Measurements from ENCODE around the gene EIF2B5.
"Not testable (repeated sequence)": the region's sequence is repeated elsewhere in the genome, so short reads cannot be mapped to it uniquely, and the experiment has no call there.

Gene EIF2B5

GRCh38 chr3:184135149-184135910, at the start of gene EIF2B5:
EIF2B5 (plus strand) TSS chr3:184135358; CDS start chr3:184135386, 28 bp downstream.
- DNase-seq (ENCODE audit: low spot score): peak; percentile 95

GRCh38 chr3:184085389-184085852, 49.7 kb upstream of the EIF2B5 start:
- peak; percentile 48 for DNase-seq (ENCODE audit: low spot score)

- DNase-seq (ENCODE audit: low spot score): no peak
These were observed 43.0 kb upstream of the EIF2B5 start for GRCh38 chr3:184092199-184092598.

GRCh38 chr3:184096811-184097383, 38.3 kb upstream of the EIF2B5 start, which contains the start of gene HTR3E:
HTR3E (plus strand) TSS chr3:184097064; CDS start chr3:184097530, 466 bp downstream.
- DNase-seq (ENCODE audit: low spot score): no peak

DNA sequence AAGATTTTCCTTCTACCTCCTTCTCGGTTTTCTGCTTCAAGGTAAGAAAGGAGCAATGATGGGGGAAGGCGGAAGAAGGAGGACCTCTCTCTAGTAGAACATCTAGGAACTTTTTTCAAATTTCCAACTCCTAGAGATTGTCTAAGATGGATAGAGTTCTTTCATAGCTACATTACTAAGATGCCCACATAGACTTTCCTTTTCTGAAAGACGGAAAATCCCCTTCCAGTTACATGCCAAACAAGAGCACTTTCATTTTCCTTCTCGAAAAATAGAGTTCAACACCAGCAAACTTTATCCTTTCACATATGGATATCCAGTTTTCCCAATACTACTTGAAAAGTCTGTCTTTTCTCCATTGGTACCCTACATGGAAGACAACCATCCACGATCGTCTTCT, 37.6 kb upstream of the EIF2B5 start:
- DNase-seq (ENCODE audit: low spot score): no peak

DNA sequence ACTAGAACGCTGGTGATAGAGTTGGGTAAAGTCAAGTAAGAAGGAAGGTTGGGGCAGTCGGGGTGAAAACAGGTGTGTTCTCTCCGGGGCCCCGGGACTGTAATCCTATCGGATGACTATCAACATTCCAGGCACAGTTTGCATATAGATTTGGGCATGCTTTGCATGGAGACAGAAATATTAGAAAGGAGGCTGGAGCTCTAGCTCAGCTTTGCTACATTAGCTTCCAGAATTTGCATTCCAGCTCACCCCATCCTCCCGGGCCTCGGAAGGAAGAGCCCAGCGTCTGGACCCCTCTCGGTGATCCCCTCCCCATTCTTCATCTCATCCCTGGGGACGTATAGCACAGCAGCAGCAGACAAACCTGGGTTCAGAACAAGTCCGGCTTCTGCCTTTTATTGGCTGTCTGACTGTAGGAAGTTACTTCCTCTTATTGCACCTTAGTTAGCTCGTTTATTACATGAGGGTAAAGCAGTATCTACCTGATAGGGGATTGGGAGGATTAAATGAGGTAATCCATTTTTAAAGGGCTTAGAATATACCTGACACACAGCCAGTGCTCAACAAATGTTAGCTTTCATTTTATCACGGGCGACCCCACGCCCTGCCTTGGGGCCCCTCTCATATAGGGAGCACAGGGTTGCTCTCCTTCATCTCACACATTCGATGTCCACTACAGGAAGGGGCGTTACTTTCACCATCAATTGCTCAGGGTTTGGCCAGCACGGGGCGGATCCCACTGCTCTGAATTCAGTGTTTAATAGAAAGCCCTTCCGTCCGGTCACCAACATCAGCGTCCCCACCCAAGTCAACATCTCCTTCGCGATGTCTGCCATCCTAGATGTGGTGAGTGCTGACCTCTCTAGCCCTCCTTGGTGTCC, 35.1 kb upstream of the EIF2B5 start:
- DNase-seq (ENCODE audit: low spot score): no peak

- peak; percentile 63 for DNase-seq (ENCODE audit: low spot score)
These were observed 24.8 kb upstream of the EIF2B5 start for GRCh38 chr3:184110316-184110725.

- no peak for DNase-seq (ENCODE audit: low spot score)
These were observed 19.1 kb upstream of the EIF2B5 start for GRCh38 chr3:184116017-184116416.

DNA sequence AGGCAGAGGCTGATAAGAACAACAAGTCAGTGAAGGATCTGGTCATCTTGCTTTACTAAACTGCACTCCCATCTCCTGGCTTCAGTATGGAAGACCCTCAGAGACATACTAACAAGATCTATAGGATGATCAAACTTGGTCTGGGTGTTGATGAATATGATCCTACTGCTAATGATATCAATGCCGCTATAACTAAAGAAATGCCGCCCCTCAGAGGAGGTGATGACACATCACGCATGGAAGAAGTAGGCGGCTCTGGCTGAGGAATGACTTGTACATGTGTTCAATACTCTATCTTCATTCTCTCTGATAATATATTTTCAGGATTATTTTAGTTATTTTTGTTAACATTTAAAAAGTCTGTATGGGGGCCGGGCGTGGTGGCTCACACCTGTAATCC, 17.5 kb upstream of the EIF2B5 start:
- DNase-seq (ENCODE audit: low spot score): no peak

DNA sequence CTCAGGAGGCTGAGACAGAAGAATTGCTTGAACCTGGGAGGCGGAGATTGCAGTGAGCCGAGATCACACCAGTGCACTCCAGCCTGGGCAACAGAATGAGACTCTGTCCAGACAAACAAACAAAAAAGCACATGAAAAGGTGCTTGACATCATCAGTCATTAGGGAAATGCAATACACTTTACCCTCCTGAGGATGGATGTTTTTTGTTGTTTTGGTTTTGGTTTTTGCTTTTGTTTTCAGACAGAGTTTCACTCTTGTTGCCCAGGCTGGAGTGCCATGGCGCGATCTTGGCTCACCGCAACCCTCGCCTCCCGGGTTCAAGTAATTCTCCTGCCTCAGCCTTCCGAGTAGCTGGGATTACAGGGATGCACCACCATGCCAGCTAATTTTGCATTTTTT, 14.1 kb upstream of the EIF2B5 start:
- DNase-seq (ENCODE audit: low spot score): not testable (repeated sequence)

DNA sequence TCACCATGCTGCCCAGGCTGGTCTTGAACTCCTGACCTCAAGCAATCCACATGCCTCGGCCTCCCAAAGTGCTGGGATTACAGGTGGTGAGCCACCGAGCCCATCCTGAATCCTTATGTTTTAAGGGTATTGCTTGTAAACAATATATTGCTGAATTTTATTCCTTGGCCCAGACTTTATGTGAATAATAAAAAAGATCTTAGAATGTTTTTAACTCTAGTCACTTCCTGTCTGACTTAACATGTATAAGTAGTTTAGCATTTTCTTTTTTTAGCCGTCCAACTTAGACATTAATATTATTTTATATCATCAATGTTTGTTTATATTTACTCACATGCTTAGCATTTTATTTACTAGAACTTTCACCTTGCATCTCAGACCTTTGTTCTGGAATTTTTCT, 9.2 kb upstream of the EIF2B5 start:
- DNase-seq (ENCODE audit: low spot score): no peak

DNA sequence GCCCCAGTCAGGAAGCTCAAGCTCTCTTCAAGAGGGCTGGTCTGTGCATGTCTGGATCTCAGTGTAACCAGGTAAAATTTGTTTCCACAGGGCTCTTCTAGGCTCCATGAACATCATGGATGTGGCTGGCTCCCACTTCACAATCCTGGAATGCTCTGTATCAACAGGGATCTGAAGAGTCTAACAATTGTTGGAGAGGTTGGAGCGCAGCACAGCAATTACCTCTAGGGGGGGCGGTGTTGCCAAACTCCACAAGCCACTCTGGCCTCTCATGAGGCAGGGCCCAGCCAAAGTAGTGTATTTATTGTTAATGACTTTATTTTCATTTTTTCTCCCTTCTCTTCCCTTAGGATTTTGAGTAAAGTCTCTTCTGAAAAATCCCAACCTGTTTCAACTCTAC, 6.1 kb upstream of the EIF2B5 start:
- DNase-seq (ENCODE audit: low spot score): peak; percentile 28

- DNase-seq (ENCODE audit: low spot score): no peak
These were observed 2.2 kb upstream of the EIF2B5 start for GRCh38 chr3:184132945-184133344.

- peak; percentile 82 for DNase-seq (ENCODE audit: low spot score)
These were observed 1.1 kb upstream of the EIF2B5 start for GRCh38 chr3:184133840-184134745.

DNA sequence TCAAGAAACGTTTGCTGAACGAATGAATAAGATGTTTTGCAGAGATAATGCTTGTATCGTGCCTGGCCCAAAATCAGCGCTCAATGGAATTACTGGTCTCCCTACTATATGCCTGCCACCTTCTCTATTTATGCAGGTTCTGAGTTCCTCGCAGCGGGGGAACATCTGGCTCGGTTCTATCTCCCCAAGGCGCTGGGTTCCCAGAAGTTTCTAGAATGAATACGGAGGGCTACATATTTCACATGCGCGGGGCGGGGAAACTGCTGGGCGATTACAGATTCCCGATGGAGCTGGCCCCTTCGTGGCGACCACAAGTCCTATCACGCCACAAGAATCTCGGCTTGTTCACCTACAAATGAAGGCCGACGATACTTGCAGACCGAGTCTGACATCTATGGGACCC, 411 bp upstream of the EIF2B5 start:
- DNase-seq (ENCODE audit: low spot score): no peak

DNA sequence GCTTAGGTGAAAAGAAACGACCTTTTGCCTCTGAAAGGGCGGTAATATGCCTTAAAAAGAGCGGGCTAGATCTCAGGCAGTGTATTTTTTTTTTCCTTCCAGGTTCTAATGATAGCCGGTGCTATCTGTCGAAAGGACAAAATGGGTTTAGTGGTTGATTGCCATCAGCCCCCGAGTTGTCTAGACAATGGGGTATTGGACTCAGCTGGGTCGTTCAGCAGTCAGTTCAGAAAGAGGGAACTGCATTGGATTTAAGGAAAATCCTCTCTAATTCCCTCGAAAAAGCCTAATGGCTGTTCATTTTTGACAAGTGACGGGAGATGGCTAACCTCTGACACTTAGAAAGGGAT, 728 bp downstream of the EIF2B5 start:
- no peak for DNase-seq (ENCODE audit: low spot score)

- DNase-seq (ENCODE audit: low spot score): no peak
These were observed 5.3 kb downstream of the EIF2B5 start for GRCh38 chr3:184140436-184140835.

GRCh38 chr3:184142199-184142598, 7.0 kb downstream of the EIF2B5 start:
- DNase-seq (ENCODE audit: low spot score): no peak

- DNase-seq (ENCODE audit: low spot score): no peak
These were observed 8.2 kb downstream of the EIF2B5 start for GRCh38 chr3:184143327-184143726.

GRCh38 chr3:184144505-184144904, 9.3 kb downstream of the EIF2B5 start:
- no peak for DNase-seq (ENCODE audit: low spot score)

- DNase-seq (ENCODE audit: low spot score): peak; percentile 89
These were observed 10.0 kb downstream of the EIF2B5 start for GRCh38 chr3:184145111-184145524.

All from kidney tubule cell (primary cell).